Activated naive CD4-positive, alpha-beta T cell treated with Interleukin-2 at 50 U/mL for 16 hours (primary cell): ENCODE data around the gene HERC5.

Experiments
- DNase-seq: peaks from one replicate; pipeline ENCODE4 v3.0.0-alpha.2; 2020

The HERC5 gene

GRCh38 chr4:88448889-88449288 lies 8.0 kb upstream of the HERC5 start:
- no peak for DNase-seq

- DNase-seq, result no peak
Measured at GRCh38 chr4:88449290-88449689, 7.6 kb upstream of the HERC5 start.

GRCh38 chr4:88451205-88451604 lies 5.7 kb upstream of the HERC5 start:
- DNase-seq, result no peak

- no peak for DNase-seq
Measured at GRCh38 chr4:88452912-88453311, 4.0 kb upstream of the HERC5 start.

GRCh38 chr4:88457307-88458103 lies 586 bp downstream of the HERC5 start:
- DNase-seq, result no peak

GRCh38 chr4:88458104-88458740 lies 1.3 kb downstream of the HERC5 start:
- no peak for DNase-seq

GRCh38 chr4:88465653-88466192 lies 8.8 kb downstream of the HERC5 start:
- no peak for DNase-seq

- DNase-seq, result no peak
Measured at GRCh38 chr4:88467392-88467791, 10.5 kb downstream of the HERC5 start.

- DNase-seq, result no peak
Measured at GRCh38 chr4:88477229-88477860, 20.4 kb downstream of the HERC5 start.

- no peak for DNase-seq
Measured at GRCh38 chr4:88478247-88478646, 21.3 kb downstream of the HERC5 start.

GRCh38 chr4:88481537-88481936 lies 24.6 kb downstream of the HERC5 start:
- DNase-seq, result no peak

- DNase-seq, result no peak
Measured at GRCh38 chr4:88489100-88489761, 32.3 kb downstream of the HERC5 start.

- no peak for DNase-seq
Measured at GRCh38 chr4:88497859-88498409, 41.0 kb downstream of the HERC5 start.

GRCh38 chr4:88503344-88503743 lies 46.4 kb downstream of the HERC5 start:
- DNase-seq, result no peak

GRCh38 chr4:88511236-88511635 lies 54.3 kb downstream of the HERC5 start:
- DNase-seq, result no peak

- no peak for DNase-seq
Measured at GRCh38 chr4:88514557-88515511, 57.9 kb downstream of the HERC5 start.

GRCh38 chr4:88516746-88517145 lies 59.8 kb downstream of the HERC5 start:
- no peak for DNase-seq

- DNase-seq, result no peak
Measured at GRCh38 chr4:88517825-88518224, 60.9 kb downstream of the HERC5 start.

- DNase-seq, result no peak
Measured at GRCh38 chr4:88518911-88519310, 62.0 kb downstream of the HERC5 start.

GRCh38 chr4:88522702-88523324 lies 65.9 kb downstream of the HERC5 start:
- peak; percentile 45 for DNase-seq
